Fibroblast of lung (primary cell): ENCODE results near the gene PPP2R3B.

Source experiments
- EZH2 ChIP-seq: IDR thresholded peaks from 2 replicates; pipeline ENCODE4 v1.5.1; 2012; ENCODE audit warnings: low read length, control low read depth, mild to moderate bottlenecking; ENCODE audit errors: missing control alignments
- TF ChIP-seq, protein P1 (sequence below), 2 donors: IDR thresholded peaks in 1 of 2; conservative IDR thresholded peaks in 1 of 2; 1 replicate in 1 of 2; 2 replicates in 1 of 2; pipeline ENCODE4 v1.5.1; 2011 to 2012; ENCODE audit warnings: low read length in 2 of 2, control low read depth in 1 of 2, inconsistent platforms in 1 of 2, low read depth in 1 of 2, mild to moderate bottlenecking in 1 of 2

DNA sequence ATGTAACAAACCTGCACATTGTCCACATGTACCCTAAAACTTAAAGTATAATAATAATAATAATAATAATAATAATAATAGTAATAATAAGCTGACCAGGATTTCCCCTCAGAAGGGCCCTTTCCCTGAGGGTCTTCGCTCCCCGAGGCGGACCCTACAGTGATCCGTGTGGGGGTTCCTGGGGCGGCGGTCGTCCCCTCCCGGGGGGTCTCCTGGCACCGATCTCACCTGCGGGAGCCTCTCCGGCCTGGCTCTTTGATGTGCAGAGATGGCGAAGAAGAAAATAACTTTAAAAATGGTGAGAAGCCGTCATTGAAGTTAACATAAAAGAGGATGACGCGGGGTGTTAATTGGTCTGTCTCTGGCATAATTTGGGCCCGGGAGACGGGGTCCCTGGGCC is 48.2 kb upstream of the PPP2R3B start:
- no peak for TF ChIP-seq EZH2
- TF ChIP-seq, protein P1, sequence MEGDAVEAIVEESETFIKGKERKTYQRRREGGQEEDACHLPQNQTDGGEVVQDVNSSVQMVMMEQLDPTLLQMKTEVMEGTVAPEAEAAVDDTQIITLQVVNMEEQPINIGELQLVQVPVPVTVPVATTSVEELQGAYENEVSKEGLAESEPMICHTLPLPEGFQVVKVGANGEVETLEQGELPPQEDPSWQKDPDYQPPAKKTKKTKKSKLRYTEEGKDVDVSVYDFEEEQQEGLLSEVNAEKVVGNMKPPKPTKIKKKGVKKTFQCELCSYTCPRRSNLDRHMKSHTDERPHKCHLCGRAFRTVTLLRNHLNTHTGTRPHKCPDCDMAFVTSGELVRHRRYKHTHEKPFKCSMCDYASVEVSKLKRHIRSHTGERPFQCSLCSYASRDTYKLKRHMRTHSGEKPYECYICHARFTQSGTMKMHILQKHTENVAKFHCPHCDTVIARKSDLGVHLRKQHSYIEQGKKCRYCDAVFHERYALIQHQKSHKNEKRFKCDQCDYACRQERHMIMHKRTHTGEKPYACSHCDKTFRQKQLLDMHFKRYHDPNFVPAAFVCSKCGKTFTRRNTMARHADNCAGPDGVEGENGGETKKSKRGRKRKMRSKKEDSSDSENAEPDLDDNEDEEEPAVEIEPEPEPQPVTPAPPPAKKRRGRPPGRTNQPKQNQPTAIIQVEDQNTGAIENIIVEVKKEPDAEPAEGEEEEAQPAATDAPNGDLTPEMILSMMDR (conservative IDR thresholded peaks at IDR 0.05 in 1 of 2, IDR thresholded peaks at IDR 0.05 in 1 of 2; ENCODE audit: low read depth in 1 of 2, low read length in 2 of 2), result no peak
